ENCODE results near the gene PICALM.

Gene PICALM

GRCh38 chr11:86061483-86062205 is 7.2 kb downstream of the PICALM start:
- TF ChIP-seq CTCF (IDR thresholded peaks at IDR 0.05; ENCODE audit: low read depth, low read length): no peak
- no peak overlapping the region for H3K4me3 ChIP-seq (ENCODE audit: low read depth, low read length)

GRCh38 chr11:86060544-86060943 is 8.3 kb downstream of the PICALM start:
- no peak for TF ChIP-seq CTCF (IDR thresholded peaks at IDR 0.05; ENCODE audit: low read depth, low read length)
- no peak overlapping the region for H3K4me3 ChIP-seq (ENCODE audit: low read depth, low read length)

GRCh38 chr11:86058360-86058759 is 10.5 kb downstream of the PICALM start:
- no peak overlapping the region for H3K4me3 ChIP-seq (ENCODE audit: low read depth, low read length)
- TF ChIP-seq CTCF (IDR thresholded peaks at IDR 0.05; ENCODE audit: low read depth, low read length): no peak

- no peak for TF ChIP-seq CTCF (IDR thresholded peaks at IDR 0.05; ENCODE audit: low read depth, low read length)
- no peak overlapping the region for H3K4me3 ChIP-seq (ENCODE audit: low read depth, low read length)
Observed at GRCh38 chr11:86056351-86056854, 12.5 kb downstream of the PICALM start.

- H3K4me3 ChIP-seq (ENCODE audit: low read depth, low read length): no peak overlapping the region
Observed at GRCh38 chr11:86052693-86053641, 15.9 kb downstream of the PICALM start.

GRCh38 chr11:86050196-86050709 is 18.6 kb downstream of the PICALM start:
- no peak overlapping the region for H3K4me3 ChIP-seq (ENCODE audit: low read depth, low read length)
- no peak for TF ChIP-seq CTCF (IDR thresholded peaks at IDR 0.05; ENCODE audit: low read depth, low read length)

More at GRCh38 chr11:86052693-86053641, 15.9 kb downstream of the PICALM start:
- TF ChIP-seq CTCF (IDR thresholded peaks at IDR 0.05; ENCODE audit: low read depth, low read length): no peak

All from WI38 (cell line).